Breast epithelium (tissue), 3 donors: ENCODE data around the gene EEF1E1.

Experiments
- POLR2A ChIP-seq: fragments of 450-650 bp; IDR thresholded peaks from one replicate; pipeline ENCODE4 v1.6.1; 2016; ENCODE audit warnings: antibody characterized with exemption, mild to moderate bottlenecking, moderate library complexity
- TF ChIP-seq, protein P1 (sequence below), 3 donors: fragments of 450-650 bp; IDR thresholded peaks; one replicate each; pipeline ENCODE4 v1.5.1; 2016 to 2017; ENCODE audit warnings: antibody characterized with exemption in 3 of 3, mild to moderate bottlenecking in 3 of 3, moderate library complexity in 3 of 3

DNA sequence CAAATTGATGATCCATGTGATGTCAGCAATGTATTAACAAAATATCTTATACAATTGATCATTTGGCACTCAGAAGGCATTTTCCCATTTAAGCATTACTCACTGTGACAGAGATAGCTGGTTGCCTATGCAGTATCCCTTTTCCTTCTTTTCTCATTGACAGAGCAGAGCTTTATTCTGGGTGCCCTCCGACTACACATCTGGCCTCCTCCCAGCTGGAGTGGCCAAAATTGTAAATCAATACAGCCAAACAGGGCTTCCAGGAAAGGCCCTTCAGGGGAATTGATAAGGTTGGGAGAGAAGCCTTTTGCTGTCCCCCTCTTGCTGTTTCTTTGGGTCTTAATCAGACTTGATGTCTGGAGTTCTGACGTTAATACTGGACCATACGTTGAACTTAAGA, 28.6 kb downstream of the EEF1E1 start:
- TF ChIP-seq, protein P1, sequence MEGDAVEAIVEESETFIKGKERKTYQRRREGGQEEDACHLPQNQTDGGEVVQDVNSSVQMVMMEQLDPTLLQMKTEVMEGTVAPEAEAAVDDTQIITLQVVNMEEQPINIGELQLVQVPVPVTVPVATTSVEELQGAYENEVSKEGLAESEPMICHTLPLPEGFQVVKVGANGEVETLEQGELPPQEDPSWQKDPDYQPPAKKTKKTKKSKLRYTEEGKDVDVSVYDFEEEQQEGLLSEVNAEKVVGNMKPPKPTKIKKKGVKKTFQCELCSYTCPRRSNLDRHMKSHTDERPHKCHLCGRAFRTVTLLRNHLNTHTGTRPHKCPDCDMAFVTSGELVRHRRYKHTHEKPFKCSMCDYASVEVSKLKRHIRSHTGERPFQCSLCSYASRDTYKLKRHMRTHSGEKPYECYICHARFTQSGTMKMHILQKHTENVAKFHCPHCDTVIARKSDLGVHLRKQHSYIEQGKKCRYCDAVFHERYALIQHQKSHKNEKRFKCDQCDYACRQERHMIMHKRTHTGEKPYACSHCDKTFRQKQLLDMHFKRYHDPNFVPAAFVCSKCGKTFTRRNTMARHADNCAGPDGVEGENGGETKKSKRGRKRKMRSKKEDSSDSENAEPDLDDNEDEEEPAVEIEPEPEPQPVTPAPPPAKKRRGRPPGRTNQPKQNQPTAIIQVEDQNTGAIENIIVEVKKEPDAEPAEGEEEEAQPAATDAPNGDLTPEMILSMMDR (IDR thresholded peaks at IDR 0.05): no peak
- TF ChIP-seq POLR2A: no peak
